M059J (cell line): Measurements from ENCODE around the gene KRT80. TPM values are rescaled to one million over a fixed set of nuclear protein-coding genes. Genes with fewer than 3 reads are reported as not detected.

Experiments
- DNase-seq: peaks from one replicate; pipeline ENCODE4 v3.0.0-alpha.2; 2012; ENCODE audit warnings: low read depth
- total RNA-seq: library from RNA; depleted of rRNA; stranded (reverse); fragments of >200 nt; shearing (Covaris generic); gene quantifications from 2 replicates; pipeline ENCODE4 v1.2.3, GENCODE V29; 2014

The KRT80 gene
- total RNA-seq, 1 experiment from 2014 or later, result 52.7 TPM

GRCh38 chr12:52180971-52181628, 10.7 kb downstream of the KRT80 start:
- no peak for DNase-seq

GRCh38 chr12:52179396-52179973, 12.3 kb downstream of the KRT80 start:
- no peak for DNase-seq

GRCh38 chr12:52178984-52179383, 12.8 kb downstream of the KRT80 start:
- no peak for DNase-seq

DNA sequence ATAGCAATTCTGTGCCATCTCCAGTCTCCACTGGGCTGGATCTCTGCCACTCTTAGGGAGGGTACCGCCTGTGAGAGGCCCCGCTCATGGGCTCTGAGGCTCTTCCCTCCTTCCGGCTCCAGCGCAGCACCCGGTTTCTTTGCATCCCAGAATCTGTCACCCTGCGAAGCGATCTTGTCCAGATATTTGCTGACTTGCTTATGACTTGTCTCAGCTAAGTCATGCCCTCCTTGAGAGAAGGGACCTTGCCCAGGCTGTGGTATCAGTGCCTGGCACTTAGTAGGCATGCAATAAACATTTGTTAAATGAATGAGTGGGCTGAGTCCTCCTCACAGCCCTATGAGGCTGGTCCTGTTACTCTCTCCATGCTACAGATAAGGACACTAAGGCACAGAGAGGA, 13.4 kb downstream of the KRT80 start:
- DNase-seq, result no peak

GRCh38 chr12:52175371-52176350, 16.2 kb downstream of the KRT80 start:
- no peak for DNase-seq

DNA sequence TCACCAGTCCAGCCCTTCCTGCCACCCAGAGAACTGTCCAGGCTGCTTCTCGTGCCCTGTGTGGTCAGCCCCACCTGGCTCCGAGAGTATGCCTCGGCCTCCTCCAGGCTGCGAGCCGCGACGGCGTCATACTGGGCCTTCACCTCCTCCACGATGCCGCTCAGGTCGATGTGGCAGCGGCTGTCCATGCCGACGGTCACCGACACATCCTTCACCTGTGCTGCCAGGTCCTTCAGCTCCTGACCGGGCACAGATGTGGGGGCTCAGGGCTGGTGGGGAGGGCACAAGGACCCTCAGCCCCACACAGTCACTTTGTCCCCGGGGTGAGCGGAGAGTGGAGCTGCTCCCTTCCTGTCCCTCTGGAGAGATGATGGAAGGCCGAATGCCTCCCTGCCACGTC, 18.3 kb downstream of the KRT80 start:
- DNase-seq, result no peak

DNA sequence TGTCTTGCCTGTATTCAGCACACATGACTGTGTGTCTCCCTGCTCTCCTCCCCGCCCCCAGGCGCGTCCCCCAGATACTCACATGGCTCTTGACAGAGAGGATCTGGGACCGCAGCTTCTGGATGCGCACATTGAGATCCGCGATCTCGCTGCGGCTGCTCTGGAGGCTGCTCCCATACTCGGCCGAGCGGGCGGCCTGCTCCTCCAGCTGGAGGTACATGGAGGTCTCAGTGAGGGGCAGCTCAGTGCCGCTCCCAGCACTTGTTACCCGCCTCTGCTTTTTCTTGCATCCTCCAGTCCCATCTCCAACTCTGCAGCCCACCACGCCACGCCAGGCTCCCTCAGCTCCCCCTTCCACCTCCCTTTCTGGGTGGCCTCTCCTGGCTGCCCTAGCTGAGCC, 18.9 kb downstream of the KRT80 start:
- no peak for DNase-seq

DNA sequence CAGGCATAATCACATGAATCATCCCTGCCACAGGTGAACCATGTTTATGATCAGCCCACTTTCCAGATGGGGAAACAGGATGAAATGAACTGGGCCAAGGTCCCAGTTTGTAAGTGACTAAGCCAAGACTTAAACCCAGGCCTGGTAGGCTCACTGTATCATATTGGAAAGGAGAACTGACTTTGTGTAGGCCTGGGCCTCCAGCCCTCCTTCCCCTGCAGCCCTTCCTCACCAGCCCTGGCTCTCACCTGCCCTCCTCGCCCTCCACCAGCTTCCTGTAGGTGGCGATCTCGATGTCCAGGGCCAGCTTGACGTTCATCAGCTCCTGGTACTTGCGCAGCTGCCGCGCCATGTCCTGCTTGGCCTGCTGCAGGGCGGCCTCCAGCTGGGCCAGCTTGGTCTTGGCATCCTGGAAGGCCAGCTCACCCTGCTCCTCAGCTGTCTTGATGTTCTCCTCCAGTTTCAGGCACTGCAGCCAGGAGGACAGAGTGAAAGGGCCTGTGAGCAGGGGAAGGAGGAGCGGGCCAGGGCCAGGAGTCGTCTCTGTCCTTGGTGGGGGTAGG, 19.8 kb downstream of the KRT80 start:
- peak; percentile 46 for DNase-seq

DNA sequence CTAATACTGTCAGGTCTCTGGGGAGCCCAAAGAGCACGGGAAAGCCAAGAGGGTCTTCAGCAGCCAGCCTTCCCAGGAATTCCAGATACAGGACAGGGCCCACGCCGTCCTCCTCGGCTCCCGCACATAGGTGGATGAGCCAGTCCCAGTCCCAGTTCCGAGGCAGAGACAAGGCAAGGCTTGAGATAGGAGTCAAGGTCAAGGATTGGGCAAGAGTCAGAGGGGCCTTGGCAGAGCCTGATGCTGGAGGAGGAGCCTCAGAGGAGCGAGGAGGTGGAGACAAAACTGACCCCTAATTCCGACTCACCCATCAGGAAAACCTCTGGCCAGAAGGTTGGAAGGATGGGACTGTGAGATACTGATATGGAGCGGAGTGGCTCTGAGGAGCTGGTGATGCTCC, 21.0 kb downstream of the KRT80 start:
- no peak for DNase-seq

GRCh38 chr12:52169886-52170285, 21.9 kb downstream of the KRT80 start:
- DNase-seq, result no peak

- DNase-seq, result peak; percentile 73
Observed at GRCh38 chr12:52168019-52168717, 23.6 kb downstream of the KRT80 start.

GRCh38 chr12:52167526-52167925, 24.3 kb downstream of the KRT80 start:
- DNase-seq, result no peak

DNA sequence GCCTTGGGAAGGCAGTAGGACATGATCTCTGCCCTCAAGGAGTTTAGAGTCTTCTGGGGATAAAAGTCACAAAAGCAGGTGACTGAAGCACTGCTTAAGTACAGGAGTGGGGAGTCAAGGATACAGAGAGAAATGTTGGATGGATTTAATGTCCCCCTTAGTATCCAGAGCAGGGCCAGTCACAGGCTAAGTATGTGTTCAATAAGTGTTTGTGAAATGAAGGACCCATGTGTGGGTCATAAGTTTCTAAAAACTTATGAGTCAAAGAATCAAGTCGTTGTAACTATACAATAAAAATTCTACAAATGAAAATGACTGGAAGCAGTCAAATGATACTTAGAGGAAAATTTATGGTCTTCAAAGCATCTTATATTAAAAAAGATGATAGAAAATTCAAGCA, 25.1 kb downstream of the KRT80 start:
- DNase-seq, result no peak

GRCh38 chr12:52165096-52165855, 26.5 kb downstream of the KRT80 start:
- no peak for DNase-seq

GRCh38 chr12:52164624-52165023, 27.2 kb downstream of the KRT80 start:
- DNase-seq, result peak; percentile 56

DNA sequence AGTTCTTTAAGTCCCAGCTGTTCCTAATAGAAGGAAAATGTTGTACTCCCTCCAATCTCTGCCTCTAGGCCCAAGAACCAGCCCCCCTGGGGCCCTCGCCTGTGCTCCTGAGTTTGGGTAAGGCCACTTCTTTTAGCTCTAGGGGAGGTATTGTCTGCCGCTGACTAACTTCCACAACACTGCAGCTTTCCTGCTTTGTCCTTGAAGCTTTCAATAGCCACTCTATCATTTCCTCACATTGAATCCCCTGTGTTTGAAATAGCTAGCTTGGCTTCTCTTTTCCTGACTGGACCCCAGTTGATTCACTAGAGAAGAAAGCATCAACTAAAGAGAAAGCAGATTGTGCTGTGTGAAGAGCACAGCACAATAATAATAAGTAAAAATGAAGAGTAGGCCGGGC, 28.8 kb downstream of the KRT80 start:
- DNase-seq, result no peak

DNA sequence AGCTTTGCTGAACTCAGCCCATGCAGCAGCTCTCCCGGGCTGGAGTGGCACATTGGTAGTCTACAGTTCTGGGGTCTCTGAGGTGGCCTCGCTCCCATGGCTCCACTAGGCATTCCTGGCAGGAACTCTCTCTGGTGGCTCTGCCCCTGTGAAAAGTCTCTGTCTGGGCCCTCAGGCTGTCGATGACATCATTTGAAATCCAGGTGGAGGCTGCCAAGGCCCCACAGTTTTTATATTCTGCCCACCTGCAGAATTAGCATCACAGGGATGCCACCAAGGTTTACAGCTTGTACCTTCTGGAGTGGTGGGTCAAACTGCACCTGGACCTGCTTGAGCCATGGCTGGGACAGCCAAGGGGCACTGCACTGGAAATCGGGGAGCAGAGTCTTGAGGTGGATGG, 31.6 kb downstream of the KRT80 start:
- no peak for DNase-seq

- no peak for DNase-seq
Observed at GRCh38 chr12:52157566-52158150, 34.2 kb downstream of the KRT80 start.

DNA sequence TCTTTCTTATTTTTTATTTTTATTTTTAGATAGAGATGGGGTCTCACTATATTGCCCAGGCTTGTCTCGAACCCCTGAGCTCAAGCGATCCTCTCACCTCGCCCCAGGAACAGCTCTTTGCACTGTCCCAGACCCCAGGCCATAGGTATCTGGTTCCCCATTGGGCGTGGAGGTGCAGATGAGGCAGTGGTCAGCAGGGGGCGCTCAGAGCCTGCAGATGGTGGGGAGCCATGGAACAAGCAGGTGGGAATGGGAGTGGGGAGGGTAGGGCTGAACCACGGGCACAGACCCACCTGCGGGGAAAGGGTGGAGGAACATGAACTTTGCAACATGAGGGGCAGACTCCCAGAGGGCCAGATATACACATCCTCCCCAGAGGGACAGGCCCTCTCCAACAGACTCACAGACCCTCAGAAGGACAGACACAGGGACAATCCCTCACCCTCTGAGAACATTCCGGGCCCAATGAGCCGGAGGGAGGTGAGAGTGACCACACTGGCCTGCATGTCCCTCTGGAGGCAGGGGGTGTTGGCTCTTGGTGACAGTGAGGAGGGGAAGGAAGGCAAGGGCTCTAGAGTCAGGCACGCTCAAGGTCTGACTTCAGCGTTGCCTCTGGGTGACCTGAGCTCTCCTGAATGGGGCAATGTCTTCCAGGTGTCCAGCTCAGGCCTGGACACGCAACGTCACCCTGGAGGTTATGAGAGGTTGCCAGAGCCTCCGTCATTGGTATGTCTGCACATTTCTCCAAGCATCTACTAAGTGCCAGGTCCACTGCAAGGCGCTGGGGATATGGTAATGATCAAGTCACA, 34.9 kb downstream of the KRT80 start:
- DNase-seq, result peak; percentile 61

- peak; percentile 78 for DNase-seq
Observed at GRCh38 chr12:52156311-52156710, 35.5 kb downstream of the KRT80 start.
